ENCODE measurements around the gene ERG28.

Gene ERG28

DNA sequence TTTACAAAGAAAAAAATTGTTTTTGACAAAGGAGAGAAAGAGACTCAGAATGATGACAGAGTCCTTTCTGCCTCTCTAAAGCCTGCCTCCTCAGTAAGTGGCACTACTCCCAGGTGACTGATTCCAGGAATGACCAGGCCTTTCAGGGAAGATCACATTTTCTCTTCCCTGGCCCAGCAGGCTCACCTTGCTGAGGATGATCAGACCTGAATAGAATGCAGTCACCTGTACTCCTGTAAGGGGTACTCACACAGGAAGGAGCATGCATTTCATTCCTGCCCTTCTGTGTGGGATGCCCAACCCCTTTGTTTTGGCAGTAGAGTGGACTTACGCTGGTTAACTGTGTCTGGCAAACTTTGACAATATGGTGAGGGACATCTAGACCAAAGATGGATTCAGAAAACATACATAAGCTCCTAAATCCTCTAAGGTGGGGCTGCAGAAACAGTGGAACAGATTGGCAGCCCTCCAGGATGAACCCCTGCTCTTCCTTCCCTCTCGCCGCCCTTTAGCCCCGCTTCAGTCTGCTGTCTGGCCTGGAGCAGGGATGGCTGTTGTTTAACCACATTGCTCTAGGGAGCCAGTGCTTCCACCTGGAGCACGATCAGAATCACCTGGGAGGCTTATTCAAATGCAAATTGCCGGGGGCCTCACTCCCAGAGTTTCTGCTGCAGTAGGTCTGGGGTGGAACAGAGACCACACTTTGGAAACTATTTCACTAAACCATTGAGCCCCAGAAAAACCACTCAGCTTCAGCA, 29.8 kb downstream of the ERG28 start:
- Histone ChIP-seq H3K4me1 (ENCODE audit: control insufficient read depth, low read depth, low read length) (peaks cover 8% of the 10 kb centered on the region), H2BK5ac (ENCODE audit: low read length) (no peak overlapping the region), H3K18ac (ENCODE audit: low read length) (no peak overlapping the region), H3K36me3 (ENCODE audit: control insufficient read depth, insufficient read depth, low read length) (no peaks in the 10 kb centered on the region), H3K27ac (ENCODE audit: low read depth, low read length) (peak overlapping the region; percentile 28), H2BK15ac (replicated peaks; ENCODE audit: low read depth) (no peak overlapping the region), H3K4me2 (ENCODE audit: low read length) (no peak overlapping the region), H3K27me3 (ENCODE audit: insufficient read depth, low read length, poor library complexity) (no peaks in the 10 kb centered on the region), H3K4me3 (ENCODE audit: low read length) (no peak overlapping the region), H3K56ac (ENCODE audit: low read length) (no peak overlapping the region), H2BK120ac (ENCODE audit: low read depth, low read length) (no peak overlapping the region), H3K79me2 (ENCODE audit: control insufficient read depth, insufficient read depth, low read length) (no peaks in the 10 kb centered on the region), H2AK5ac (ENCODE audit: low read length) (no peak overlapping the region), H3K23ac (ENCODE audit: low read length) (no peak overlapping the region), H3K4ac (ENCODE audit: low read depth, low read length) (no peak overlapping the region), H4K8ac (ENCODE audit: low read depth, low read length) (no peak overlapping the region), H3K9ac (ENCODE audit: low read length) (no peak overlapping the region), H3K79me1 (ENCODE audit: low read length) (no peaks in the 10 kb centered on the region), H4K5ac (ENCODE audit: low read length) (no peak overlapping the region)
- peak; percentile 85 for DNase-seq
- no CpG with 5 or more reads among the region's 6 CpGs for WGBS (ENCODE audit: extremely low coverage, insufficient coverage, low lambda C conversion rate)

DNA sequence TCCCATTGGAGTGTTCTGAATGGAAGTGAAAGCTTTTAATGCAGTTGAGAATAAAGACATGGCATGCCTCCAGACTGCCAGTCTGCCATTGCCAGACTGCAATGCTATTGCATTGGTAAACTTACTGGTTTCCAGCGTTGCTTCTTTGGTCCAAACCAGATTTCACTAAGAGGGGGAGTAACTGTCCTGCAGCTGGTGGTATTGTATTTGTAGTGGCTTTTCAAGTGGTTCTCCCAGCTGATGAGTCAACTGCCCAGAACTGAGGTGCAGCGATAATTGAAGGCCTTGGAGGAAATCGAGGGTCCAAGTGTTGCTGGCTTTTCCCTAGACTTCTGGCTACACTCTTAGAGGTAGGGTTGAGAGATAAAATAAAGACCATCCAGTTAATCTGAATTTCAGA, 31.9 kb downstream of the ERG28 start:
- Histone ChIP-seq H3K4ac (ENCODE audit: low read depth, low read length) (no peak overlapping the region), H3K27ac (ENCODE audit: low read depth, low read length) (no peak overlapping the region), H3K18ac (ENCODE audit: low read length) (no peak overlapping the region), H3K4me1 (ENCODE audit: control insufficient read depth, low read depth, low read length) (peaks cover 8% of the 10 kb centered on the region), H3K23ac (ENCODE audit: low read length) (no peak overlapping the region), H3K4me2 (ENCODE audit: low read length) (no peak overlapping the region), H2BK15ac (replicated peaks; ENCODE audit: low read depth) (no peak overlapping the region), H3K36me3 (ENCODE audit: control insufficient read depth, insufficient read depth, low read length) (no peaks in the 10 kb centered on the region), H3K27me3 (ENCODE audit: insufficient read depth, low read length, poor library complexity) (no peaks in the 10 kb centered on the region), H4K5ac (ENCODE audit: low read length) (no peak overlapping the region), H2BK5ac (ENCODE audit: low read length) (no peak overlapping the region), H3K79me1 (ENCODE audit: low read length) (no peaks in the 10 kb centered on the region), H3K79me2 (ENCODE audit: control insufficient read depth, insufficient read depth, low read length) (no peaks in the 10 kb centered on the region), H3K56ac (ENCODE audit: low read length) (no peak overlapping the region), H2AK5ac (ENCODE audit: low read length) (no peak overlapping the region), H3K9ac (ENCODE audit: low read length) (no peak overlapping the region), H2BK120ac (ENCODE audit: low read depth, low read length) (no peak overlapping the region), H4K8ac (ENCODE audit: low read depth, low read length) (no peak overlapping the region), H3K4me3 (ENCODE audit: low read length) (no peak overlapping the region)
- WGBS (ENCODE audit: extremely low coverage, insufficient coverage, low lambda C conversion rate) = no CpG with 5 or more reads among the region's 3 CpGs
- no peak for DNase-seq

DNA sequence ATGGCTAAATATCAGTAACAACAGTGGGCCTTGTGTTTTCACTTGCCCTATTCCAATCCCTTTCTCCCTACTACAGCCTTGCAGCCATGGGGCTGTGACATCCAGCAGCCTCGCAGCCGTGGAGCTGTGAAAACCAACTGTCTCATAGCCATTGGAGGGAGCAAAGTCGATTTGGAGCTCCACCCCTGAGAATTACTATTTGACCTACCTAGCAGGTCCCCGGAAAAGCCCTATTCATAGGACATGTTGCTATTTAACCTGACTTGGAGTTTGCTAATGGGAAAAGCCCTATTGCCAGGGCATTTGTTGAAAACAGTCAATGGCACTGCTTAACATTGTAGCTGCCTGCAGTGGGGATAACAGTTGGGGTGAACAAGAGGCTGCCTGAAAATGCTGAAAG, 33.3 kb downstream of the ERG28 start:
- no peak for DNase-seq
- Histone ChIP-seq H2BK15ac (replicated peaks; ENCODE audit: low read depth) (no peak overlapping the region), H2BK5ac (ENCODE audit: low read length) (no peak overlapping the region), H2BK120ac (ENCODE audit: low read depth, low read length) (no peak overlapping the region), H3K4me1 (ENCODE audit: control insufficient read depth, low read depth, low read length) (peaks cover 8% of the 10 kb centered on the region), H3K9ac (ENCODE audit: low read length) (no peak overlapping the region), H3K79me2 (ENCODE audit: control insufficient read depth, insufficient read depth, low read length) (no peaks in the 10 kb centered on the region), H4K8ac (ENCODE audit: low read depth, low read length) (no peak overlapping the region), H3K4me2 (ENCODE audit: low read length) (no peak overlapping the region), H3K27me3 (ENCODE audit: insufficient read depth, low read length, poor library complexity) (no peaks in the 10 kb centered on the region), H3K27ac (ENCODE audit: low read depth, low read length) (no peak overlapping the region), H2AK5ac (ENCODE audit: low read length) (no peak overlapping the region), H3K18ac (ENCODE audit: low read length) (no peak overlapping the region), H3K36me3 (ENCODE audit: control insufficient read depth, insufficient read depth, low read length) (no peaks in the 10 kb centered on the region), H3K23ac (ENCODE audit: low read length) (no peak overlapping the region), H3K4me3 (ENCODE audit: low read length) (no peak overlapping the region), H3K79me1 (ENCODE audit: low read length) (no peaks in the 10 kb centered on the region), H3K56ac (ENCODE audit: low read length) (no peak overlapping the region), H4K5ac (ENCODE audit: low read length) (no peak overlapping the region), H3K4ac (ENCODE audit: low read depth, low read length) (no peak overlapping the region)
- no CpG with 5 or more reads among the region's 4 CpGs for WGBS (ENCODE audit: extremely low coverage, insufficient coverage, low lambda C conversion rate)

DNA sequence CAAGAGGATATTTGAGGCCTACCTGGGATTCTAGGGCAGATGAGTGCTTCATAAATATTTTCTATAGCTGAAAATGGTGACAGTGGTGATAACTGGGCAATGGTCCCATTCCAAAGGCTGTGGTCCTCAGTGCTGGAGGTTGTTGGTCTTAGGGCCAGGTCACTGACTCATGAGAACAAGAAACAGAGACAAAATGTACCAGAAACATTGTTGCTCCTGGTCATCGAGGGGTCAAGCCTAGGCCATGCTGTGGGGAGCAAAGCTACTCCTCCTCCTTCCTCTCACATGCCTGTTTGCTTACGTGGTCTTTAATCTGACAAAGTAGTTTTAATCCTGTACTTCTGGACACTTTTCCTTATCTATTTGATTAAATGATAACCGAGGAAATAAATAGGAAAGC, 33.8 kb downstream of the ERG28 start:
- no peaks in the 10 kb centered on the region for H3K79me2 ChIP-seq (ENCODE audit: control insufficient read depth, insufficient read depth, low read length)
- H3K27me3 ChIP-seq (ENCODE audit: insufficient read depth, low read length, poor library complexity) = no peaks in the 10 kb centered on the region
- no peak overlapping the region for H3K56ac ChIP-seq (ENCODE audit: low read length)
- DNase-seq = no peak
- no peak overlapping the region for H3K4ac ChIP-seq (ENCODE audit: low read depth, low read length)
- no peak overlapping the region for H3K4me3 ChIP-seq (ENCODE audit: low read length)
- H3K23ac ChIP-seq (ENCODE audit: low read length) = no peak overlapping the region
- no peaks in the 10 kb centered on the region for H3K36me3 ChIP-seq (ENCODE audit: control insufficient read depth, insufficient read depth, low read length)
- no peak overlapping the region for H3K4me2 ChIP-seq (ENCODE audit: low read length)
- H3K9ac ChIP-seq (ENCODE audit: low read length) = no peak overlapping the region
- peaks cover 7% of the 10 kb centered on the region for H3K4me1 ChIP-seq (ENCODE audit: control insufficient read depth, low read depth, low read length)
- no peak overlapping the region for H3K27ac ChIP-seq (ENCODE audit: low read depth, low read length)
- H2BK15ac ChIP-seq (replicated peaks; ENCODE audit: low read depth) = no peak overlapping the region
- no CpG with 5 or more reads among the region's 3 CpGs for WGBS (ENCODE audit: extremely low coverage, insufficient coverage, low lambda C conversion rate)
- no peak overlapping the region for H3K18ac ChIP-seq (ENCODE audit: low read length)
- no peak overlapping the region for H2BK5ac ChIP-seq (ENCODE audit: low read length)
- no peak overlapping the region for H4K5ac ChIP-seq (ENCODE audit: low read length)
- no peak overlapping the region for H4K8ac ChIP-seq (ENCODE audit: low read depth, low read length)
- H2AK5ac ChIP-seq (ENCODE audit: low read length) = no peak overlapping the region
- H3K79me1 ChIP-seq (ENCODE audit: low read length) = no peaks in the 10 kb centered on the region
- no peak overlapping the region for H2BK120ac ChIP-seq (ENCODE audit: low read depth, low read length)

DNA sequence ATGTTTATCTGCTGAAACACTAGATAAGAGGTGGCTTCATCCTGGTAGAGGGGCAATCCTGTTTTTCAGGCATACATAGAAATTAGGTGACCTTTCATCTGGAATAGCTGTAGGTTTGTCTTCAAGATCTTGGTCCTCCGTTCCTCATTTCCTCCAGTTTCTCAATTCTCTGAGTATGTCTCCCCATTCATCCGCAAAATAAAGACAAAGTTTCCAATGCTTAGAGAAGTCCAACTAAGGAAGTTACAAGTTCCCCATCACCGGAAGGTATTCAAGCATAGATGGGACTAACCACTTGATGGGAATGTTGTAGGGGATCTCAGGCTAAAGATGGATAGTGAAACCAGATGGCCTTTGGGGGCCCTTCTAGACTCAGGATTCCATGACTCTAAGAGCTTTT, 34.3 kb downstream of the ERG28 start:
- no peak overlapping the region for H3K56ac ChIP-seq (ENCODE audit: low read length)
- H4K5ac ChIP-seq (ENCODE audit: low read length) = no peak overlapping the region
- peaks cover 3% of the 10 kb centered on the region for H3K4me1 ChIP-seq (ENCODE audit: control insufficient read depth, low read depth, low read length)
- no peaks in the 10 kb centered on the region for H3K79me1 ChIP-seq (ENCODE audit: low read length)
- no peaks in the 10 kb centered on the region for H3K36me3 ChIP-seq (ENCODE audit: control insufficient read depth, insufficient read depth, low read length)
- no peak overlapping the region for H3K23ac ChIP-seq (ENCODE audit: low read length)
- H2BK5ac ChIP-seq (ENCODE audit: low read length) = no peak overlapping the region
- H3K4me2 ChIP-seq (ENCODE audit: low read length) = no peak overlapping the region
- no peaks in the 10 kb centered on the region for H3K79me2 ChIP-seq (ENCODE audit: control insufficient read depth, insufficient read depth, low read length)
- no peaks in the 10 kb centered on the region for H3K27me3 ChIP-seq (ENCODE audit: insufficient read depth, low read length, poor library complexity)
- no peak overlapping the region for H2BK15ac ChIP-seq (replicated peaks; ENCODE audit: low read depth)
- no CpG with 5 or more reads among the region's 3 CpGs for WGBS (ENCODE audit: extremely low coverage, insufficient coverage, low lambda C conversion rate)
- no peak overlapping the region for H3K27ac ChIP-seq (ENCODE audit: low read depth, low read length)
- no peak overlapping the region for H4K8ac ChIP-seq (ENCODE audit: low read depth, low read length)
- no peak overlapping the region for H2AK5ac ChIP-seq (ENCODE audit: low read length)
- no peak overlapping the region for H2BK120ac ChIP-seq (ENCODE audit: low read depth, low read length)
- H3K4ac ChIP-seq (ENCODE audit: low read depth, low read length) = no peak overlapping the region
- H3K18ac ChIP-seq (ENCODE audit: low read length) = no peak overlapping the region
- no peak overlapping the region for H3K4me3 ChIP-seq (ENCODE audit: low read length)
- H3K9ac ChIP-seq (ENCODE audit: low read length) = no peak overlapping the region
- DNase-seq = no peak

DNA sequence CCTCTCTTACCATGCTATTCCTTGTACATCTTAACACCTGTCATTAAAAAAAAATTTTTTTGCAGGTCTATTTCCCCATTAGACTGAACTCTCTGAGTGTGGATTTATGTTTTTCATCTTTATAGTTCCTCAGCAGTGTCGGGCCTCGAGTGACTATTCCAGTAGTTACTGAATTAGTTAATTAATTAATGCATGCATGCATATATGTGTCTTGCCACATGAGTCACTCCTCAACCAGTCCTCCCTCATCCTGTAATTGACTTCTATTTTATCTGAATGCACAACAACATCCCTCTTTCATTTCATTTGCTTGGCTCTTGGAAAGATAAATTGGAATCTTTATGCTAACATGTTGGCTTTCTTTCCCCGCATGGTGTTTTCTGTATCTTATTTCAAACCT, 35.6 kb downstream of the ERG28 start:
- H3K56ac ChIP-seq (ENCODE audit: low read length) = no peak overlapping the region
- H2BK120ac ChIP-seq (ENCODE audit: low read depth, low read length) = no peak overlapping the region
- no peaks in the 10 kb centered on the region for H3K79me2 ChIP-seq (ENCODE audit: control insufficient read depth, insufficient read depth, low read length)
- H3K4me3 ChIP-seq (ENCODE audit: low read length) = no peak overlapping the region
- H4K5ac ChIP-seq (ENCODE audit: low read length) = no peak overlapping the region
- H3K27me3 ChIP-seq (ENCODE audit: insufficient read depth, low read length, poor library complexity) = no peaks in the 10 kb centered on the region
- no peak overlapping the region for H4K8ac ChIP-seq (ENCODE audit: low read depth, low read length)
- H3K36me3 ChIP-seq (ENCODE audit: control insufficient read depth, insufficient read depth, low read length) = no peaks in the 10 kb centered on the region
- DNase-seq = no peak
- no peak overlapping the region for H3K27ac ChIP-seq (ENCODE audit: low read depth, low read length)
- H3K79me1 ChIP-seq (ENCODE audit: low read length) = no peaks in the 10 kb centered on the region
- no peak overlapping the region for H2BK15ac ChIP-seq (replicated peaks; ENCODE audit: low read depth)
- no peak overlapping the region for H3K23ac ChIP-seq (ENCODE audit: low read length)
- H3K4ac ChIP-seq (ENCODE audit: low read depth, low read length) = no peak overlapping the region
- no peaks in the 10 kb centered on the region for H3K4me1 ChIP-seq (ENCODE audit: control insufficient read depth, low read depth, low read length)
- no CpG with 5 or more reads among the region's 3 CpGs for WGBS (ENCODE audit: extremely low coverage, insufficient coverage, low lambda C conversion rate)
- no peak overlapping the region for H3K18ac ChIP-seq (ENCODE audit: low read length)
- H3K9ac ChIP-seq (ENCODE audit: low read length) = no peak overlapping the region
- no peak overlapping the region for H2BK5ac ChIP-seq (ENCODE audit: low read length)
- no peak overlapping the region for H3K4me2 ChIP-seq (ENCODE audit: low read length)
- H2AK5ac ChIP-seq (ENCODE audit: low read length) = no peak overlapping the region

Data from mesendoderm (in vitro differentiated cells).